ENCODE measurements around the gene DPYD.

- TF ChIP-seq YY1 (IDR thresholded peaks at IDR 0.05; ENCODE audit: insufficient read depth, insufficient read length) (no peak), SUZ12 (IDR thresholded peaks at IDR 0.05; ENCODE audit: extremely low read depth, insufficient read depth, insufficient read length) (no peak)
Observed at GRCh38 chr1:97308131-97308530, 612.7 kb downstream of the DPYD start.
